Skin of body (tissue), 2 donors: ENCODE results near the gene OCIAD1. TPM values are rescaled to one million over a fixed set of nuclear protein-coding genes. Genes with fewer than 3 reads are reported as not detected.
"Not testable (repeated sequence)": the region's sequence is repeated elsewhere in the genome, so short reads cannot be mapped to it uniquely, and the experiment has no call there.

Experiments used
- DNase-seq: peaks from one replicate; lab custom pipeline; 2025; lab: John Stamatoyannopoulos, UW
- total RNA-seq: library from RNA; depleted of rRNA; stranded (reverse); fragments of >200 nt; gene quantifications from one replicate; pipeline ENCODE4 v1.2.3, GENCODE V29; 2014

The OCIAD1 gene
- 83.2 TPM for total RNA-seq

DNA sequence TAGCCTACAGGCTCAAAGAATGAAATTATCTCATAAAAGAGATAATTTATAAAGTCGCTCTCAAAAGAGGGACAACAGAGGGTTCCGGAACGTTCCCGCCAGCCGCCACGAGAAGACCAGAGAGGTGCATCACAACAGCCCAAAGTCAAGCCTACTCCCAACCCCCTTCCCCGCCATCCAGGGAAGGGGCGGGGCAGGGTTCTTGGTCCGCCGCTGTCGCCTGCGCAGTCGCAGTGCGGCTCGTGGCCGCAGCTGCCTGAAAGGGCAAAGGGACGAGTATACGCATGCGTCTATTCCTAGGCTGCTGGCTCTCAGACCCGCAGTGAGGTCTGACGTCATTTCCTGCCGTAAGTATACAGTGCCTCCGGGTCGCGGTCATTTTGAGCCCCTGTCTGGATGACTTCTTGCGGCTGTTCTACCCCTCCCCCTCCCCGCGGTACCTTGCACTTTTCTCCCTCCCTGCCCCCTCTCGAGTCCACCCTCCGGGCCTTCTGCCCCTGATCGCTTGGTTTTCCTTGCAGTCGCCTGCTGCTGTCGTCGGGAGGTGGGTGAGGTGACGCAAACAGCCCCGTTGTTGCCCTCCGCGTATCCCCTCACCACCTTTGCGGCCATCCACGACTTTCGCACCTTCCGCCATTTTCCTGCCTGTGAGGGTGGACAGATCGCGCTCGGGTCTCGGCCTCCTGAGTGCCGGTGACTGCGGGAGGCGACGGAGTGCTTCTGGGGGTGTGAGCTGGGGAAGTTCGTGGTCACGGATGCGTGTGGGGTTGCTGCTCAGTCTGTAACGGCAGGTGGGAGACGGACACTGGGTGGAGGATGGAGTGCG is at the start of gene OCIAD1:
Gene OCIAD1, plus strand, starts transcription at position 383 of the 826 bp plus-strand sequence. CDS start 1,537 bp downstream, outside the sequence.
- DNase-seq: peak; percentile 99

- no peak for DNase-seq
These were observed 48.9 kb upstream of the OCIAD1 start for GRCh38 chr4:48781968-48782367.

DNA sequence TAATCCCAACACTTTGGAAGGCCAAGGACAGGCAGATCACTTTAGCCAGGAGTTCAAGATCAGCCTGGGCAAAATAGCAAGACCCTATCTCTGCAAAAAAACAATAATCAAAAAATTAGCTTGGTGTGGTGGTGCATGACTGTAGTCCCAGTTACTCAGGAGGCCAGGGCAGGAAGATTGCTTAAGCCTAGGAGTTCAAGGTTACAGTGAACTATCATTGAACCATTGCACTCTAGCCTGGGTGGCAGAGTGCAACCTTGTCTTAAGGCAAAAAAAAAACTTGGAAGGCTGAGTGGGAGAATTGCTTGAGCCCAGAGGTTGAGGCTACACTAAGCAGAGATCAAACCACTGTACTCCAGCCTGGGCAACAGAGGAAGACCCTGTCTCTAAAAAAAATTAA is 45.6 kb upstream of the OCIAD1 start:
- no peak for DNase-seq

DNA sequence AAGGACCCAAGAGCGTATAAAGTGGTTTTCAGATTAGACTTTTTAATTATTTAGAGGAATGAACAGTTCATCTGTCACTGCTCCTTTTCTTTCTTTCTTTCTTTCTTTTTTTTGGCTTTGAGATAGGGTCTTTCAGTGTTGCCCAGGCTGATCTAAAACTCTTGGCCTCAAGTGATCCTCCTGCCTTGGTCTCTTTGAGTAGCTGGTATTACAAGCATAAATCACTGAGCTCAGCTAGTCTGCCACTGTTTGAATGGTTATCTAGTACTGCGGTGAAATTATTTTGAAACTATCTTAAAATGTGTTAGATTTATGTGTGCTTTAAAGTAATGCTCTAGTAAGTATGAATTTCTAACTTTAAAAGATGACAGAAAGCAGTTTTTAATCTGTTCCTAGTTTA is 44.3 kb upstream of the OCIAD1 start:
- no peak for DNase-seq

DNA sequence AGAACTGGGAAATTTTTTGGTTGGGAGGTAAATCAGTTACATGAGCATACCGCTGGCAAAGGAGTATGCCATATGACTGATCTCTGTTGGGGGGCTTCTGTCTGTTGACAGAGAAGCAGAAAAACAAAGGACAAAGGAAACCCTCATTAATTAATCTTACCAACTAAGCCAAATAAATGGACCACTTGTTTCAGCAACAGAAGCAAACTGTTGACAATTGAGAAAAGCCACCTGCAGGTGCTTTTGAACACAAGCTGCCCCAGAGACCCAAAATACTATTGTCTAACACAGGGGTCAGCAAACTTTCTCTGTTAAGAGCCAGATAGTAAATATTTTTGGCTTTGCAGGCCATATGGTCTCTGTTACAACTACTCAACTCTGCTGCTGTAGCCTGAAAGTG is 43.8 kb upstream of the OCIAD1 start:
- no peak for DNase-seq

DNA sequence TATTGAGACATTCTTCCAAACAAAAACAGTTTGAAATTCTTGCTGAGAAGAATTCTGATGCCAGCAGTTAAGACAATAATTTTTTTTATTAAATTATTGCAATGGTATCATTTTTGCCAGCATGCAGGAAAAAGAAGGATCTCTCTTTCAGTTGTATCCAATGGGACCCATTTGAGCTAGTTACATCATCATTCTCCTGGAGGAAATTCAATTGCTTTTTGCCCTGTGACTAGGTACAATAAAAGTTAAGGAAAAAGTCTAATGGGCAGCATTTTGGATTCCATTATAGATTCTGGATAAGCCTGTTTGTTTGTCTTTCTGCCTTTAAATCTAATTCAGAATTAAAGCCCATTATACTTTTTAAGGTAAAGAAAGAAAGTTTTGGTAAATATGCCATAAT is 40.3 kb upstream of the OCIAD1 start:
- no peak for DNase-seq

DNA sequence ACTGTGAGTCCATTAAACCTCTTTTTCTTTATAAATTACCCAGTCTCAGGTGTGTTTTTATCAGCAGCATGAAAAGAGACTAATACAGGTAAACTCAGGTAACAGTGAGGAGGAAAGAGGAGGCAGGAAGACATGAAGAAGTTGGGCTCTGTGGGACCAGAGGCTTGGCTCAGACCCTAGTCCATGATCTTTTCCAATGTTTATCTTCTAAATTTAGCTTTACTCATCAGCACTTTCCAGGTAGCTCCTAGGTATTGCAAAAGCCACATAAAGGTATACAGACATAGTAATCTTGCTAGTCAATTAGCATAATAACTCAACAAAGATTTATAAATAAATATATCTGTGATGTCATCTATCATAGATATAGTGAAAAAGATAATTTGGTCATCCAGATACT is 39.6 kb upstream of the OCIAD1 start:
- no peak for DNase-seq

DNA sequence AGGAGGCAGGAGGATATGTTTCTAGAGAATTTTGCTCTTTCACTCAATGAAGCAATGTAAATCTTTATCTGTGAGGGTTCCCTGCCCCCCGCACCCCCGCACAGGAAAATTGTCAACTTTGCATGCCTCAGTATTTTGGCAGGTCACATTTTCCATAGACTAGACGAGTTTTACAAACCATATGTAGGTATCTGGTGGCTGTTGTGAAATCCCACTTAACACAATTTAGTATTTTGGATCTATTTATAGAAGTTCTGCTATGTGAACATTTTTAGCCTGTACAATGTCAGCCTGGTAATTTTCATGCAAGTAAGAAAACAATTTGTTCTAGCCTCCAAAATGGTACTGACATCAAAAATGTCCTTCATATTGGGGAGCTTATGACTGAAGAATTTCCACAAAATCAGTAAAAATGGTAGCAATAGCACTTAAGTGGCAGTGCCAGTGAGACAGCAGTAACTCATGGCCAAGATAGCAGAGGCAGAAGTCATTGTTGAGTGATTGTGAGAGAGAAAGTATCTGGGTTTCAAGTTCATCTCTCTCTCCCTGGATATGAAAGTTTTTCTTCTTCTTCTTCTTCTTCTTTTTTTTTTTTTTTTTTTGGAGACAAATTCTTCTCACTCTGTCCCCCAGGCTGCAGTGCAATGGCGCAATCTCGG is 38.4 kb upstream of the OCIAD1 start:
- no peak for DNase-seq

DNA sequence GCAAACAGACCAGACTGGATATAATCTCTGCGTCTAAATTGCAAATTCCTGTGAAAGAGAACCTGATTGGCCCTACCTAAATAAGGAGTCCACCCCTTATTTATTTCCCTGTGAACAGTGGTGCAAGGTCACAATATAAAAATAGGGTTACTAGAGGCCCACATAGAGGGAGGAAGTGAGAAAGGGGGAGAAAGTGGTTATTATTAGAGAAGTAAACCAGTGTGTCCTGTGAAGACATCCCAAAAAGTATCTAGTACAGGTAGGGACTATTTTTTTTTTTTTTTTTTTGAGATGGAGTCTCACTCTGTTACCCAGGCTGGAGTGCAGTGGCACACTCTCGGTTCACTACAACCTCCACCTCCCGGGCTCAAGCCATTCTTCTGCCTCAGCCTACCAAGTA is 35.8 kb upstream of the OCIAD1 start:
- DNase-seq: no peak

- DNase-seq: no peak
These were observed 34.5 kb upstream of the OCIAD1 start for GRCh38 chr4:48796191-48796926.

GRCh38 chr4:48796927-48797679 is 33.8 kb upstream of the OCIAD1 start:
- DNase-seq: no peak

- DNase-seq: no peak
These were observed 32.8 kb upstream of the OCIAD1 start for GRCh38 chr4:48798117-48798516.

GRCh38 chr4:48799157-48799556 is 31.7 kb upstream of the OCIAD1 start:
- DNase-seq: no peak

DNA sequence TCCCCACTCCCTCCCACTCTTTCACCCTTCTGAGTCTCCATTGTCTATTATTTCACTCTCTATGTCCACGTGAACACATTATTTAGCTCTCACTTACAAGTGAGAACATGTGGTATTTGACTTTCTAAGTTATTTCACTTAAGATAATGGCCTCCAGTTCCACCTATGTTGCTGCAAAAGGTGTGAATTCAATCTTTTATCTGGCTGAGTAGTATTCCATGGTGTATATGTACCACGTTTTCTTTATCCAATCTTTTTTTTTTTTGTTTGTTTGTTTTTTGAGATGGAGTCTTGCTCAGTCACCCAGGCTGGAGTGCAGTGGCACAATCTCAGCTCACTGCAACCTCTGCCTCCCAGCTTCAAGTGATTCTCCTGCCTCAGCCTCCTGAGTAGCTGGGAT is 30.7 kb upstream of the OCIAD1 start:
- DNase-seq: not testable (repeated sequence)

DNA sequence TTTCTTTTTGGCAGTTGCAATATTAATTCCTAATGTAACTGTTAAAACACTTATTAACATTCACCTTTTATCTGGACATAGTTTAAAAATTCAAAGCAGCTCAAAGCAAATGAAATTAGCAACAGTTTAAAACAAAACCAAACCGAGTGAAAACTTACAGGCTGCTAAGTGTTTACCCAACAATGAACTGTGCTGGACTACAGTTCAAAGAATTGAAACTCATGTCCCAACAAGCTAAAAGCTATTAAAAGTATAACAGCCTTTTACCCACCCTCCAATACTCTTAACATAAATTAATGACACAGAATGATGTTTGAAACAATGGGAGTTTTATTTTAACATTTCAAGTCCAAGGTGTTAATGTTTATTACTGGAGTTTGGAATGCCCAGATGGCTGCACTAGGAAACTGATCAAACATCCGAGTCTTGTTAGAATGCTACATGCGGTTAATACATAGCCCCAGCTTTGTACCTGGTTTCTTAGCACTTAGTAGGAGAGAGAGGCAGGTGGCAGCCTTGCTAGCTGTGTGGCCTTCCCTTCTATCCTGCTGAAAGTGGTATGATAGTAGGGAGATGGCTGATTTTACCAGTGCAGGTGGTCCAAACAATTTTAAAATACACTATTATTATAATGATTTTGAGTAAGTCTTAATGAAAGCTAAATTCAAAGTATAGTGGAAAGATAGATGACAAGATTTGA is 29.7 kb upstream of the OCIAD1 start:
- DNase-seq: no peak

- no peak for DNase-seq
These were observed 26.1 kb upstream of the OCIAD1 start for GRCh38 chr4:48804584-48805301.

- DNase-seq: no peak
These were observed 18.0 kb upstream of the OCIAD1 start for GRCh38 chr4:48812866-48813265.

- DNase-seq: no peak
These were observed 16.9 kb upstream of the OCIAD1 start for GRCh38 chr4:48813964-48814363.

- DNase-seq: no peak
These were observed 15.4 kb upstream of the OCIAD1 start for GRCh38 chr4:48815483-48815882.

DNA sequence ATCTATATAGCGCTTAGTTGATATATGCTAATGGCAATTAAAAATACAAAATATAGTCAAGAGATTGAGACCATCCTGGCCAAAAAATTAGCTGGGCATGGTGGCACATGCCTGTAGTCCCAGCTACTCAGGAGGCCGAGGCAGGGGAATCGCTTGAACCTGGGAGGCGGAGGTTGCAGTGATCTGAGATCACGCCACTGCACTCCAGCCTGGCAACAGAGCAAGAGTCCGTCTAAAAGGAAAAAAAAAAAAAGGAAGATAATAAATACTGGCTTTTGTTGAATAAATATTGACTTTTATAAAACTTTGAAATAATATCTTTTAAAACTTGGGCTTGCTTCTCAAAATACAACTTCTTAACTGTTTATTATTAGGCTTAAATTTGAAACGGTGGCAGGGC is 14.6 kb upstream of the OCIAD1 start:
- not testable (repeated sequence) for DNase-seq
